ENCODE measurements around the gene COL25A1. TPM values are rescaled to one million over a fixed set of nuclear protein-coding genes. Genes with fewer than 3 reads are reported as not detected.

Gene COL25A1
- total and polyA plus RNA-seq, 11 donors, result 0.19 to 1.8 (median 0.50) TPM

- intact Hi-C loops (cut with DNase I), result no loop called here
- DNase-seq, result no peak
- Histone ChIP-seq H3K27me3 (no peaks in the 10 kb centered on the region), H3K36me3 (no peaks in the 10 kb centered on the region), H3K4me3 (no peak overlapping the region), H3K27ac (no peak overlapping the region), H3K4me1 (peaks cover 0 to 12% (median 5%) of the 10 kb centered on the region in 12 donors), H3K9me3 (no peaks in the 10 kb centered on the region)
- 65 to 74% (median 69%) methylated on average over 3 of the region's 3 CpGs for WGBS, 4 donors
- TF ChIP-seq CTCF (IDR thresholded peaks at IDR 0.05) (no peak), POLR2A (IDR thresholded peaks at IDR 0.05) (no peak)
- ATAC-seq, result peak in 1 of 4 donors; percentile 18
These were observed 123.4 kb downstream of the COL25A1 start for GRCh38 chr4:109179061-109179460.

GRCh38 chr4:109177096-109177810 lies 125.2 kb downstream of the COL25A1 start:
- no peak for ATAC-seq
- Histone ChIP-seq H3K36me3 (no peaks in the 10 kb centered on the region), H3K4me1 (no peaks in the 10 kb centered on the region), H3K27me3 (no peaks in the 10 kb centered on the region), H3K4me3 (no peak overlapping the region), H3K27ac (no peak overlapping the region), H3K9me3 (no peaks in the 10 kb centered on the region)
- TF ChIP-seq POLR2A (IDR thresholded peaks at IDR 0.05), result no peak
- TF ChIP-seq CTCF (IDR thresholded peaks at IDR 0.05), result no peak
- DNase-seq, result no peak
- intact Hi-C loops (cut with DNase I), result no loop called here
- whole genome bisulfite sequencing, 4 donors, result 78 to 84% (median 80%) methylated on average over 6 of the region's 6 CpGs

GRCh38 chr4:109174224-109174953 lies 128.1 kb downstream of the COL25A1 start:
- WGBS, 4 donors, result 72 to 78% (median 76%) methylated on average over 5 of the region's 5 CpGs
- Histone ChIP-seq H3K27me3 (no peaks in the 10 kb centered on the region), H3K36me3 (no peaks in the 10 kb centered on the region)

More at GRCh38 chr4:109174224-109174953, 128.1 kb downstream of the COL25A1 start:
- Histone ChIP-seq H3K27ac (no peak overlapping the region), H3K4me3 (no peak overlapping the region), H3K4me1 (no peaks in the 10 kb centered on the region), H3K9me3 (no peaks in the 10 kb centered on the region)
- ATAC-seq, result no peak
- DNase-seq, result no peak
- intact Hi-C loops (cut with DNase I), result no loop called here
- TF ChIP-seq CTCF (IDR thresholded peaks at IDR 0.05), result no peak
- TF ChIP-seq POLR2A (IDR thresholded peaks at IDR 0.05), result no peak

Data from heart left ventricle (tissue), 16 donors.